Activated CD8-positive, alpha-beta T cell treated with anti-CD3 and anti-CD28 coated beads for 36 hours (primary cell): ENCODE data around the gene SYNE2. TPM values are rescaled to one million over a fixed set of nuclear protein-coding genes. Genes with fewer than 3 reads are reported as not detected.
"Not testable (repeated sequence)": the region's sequence is repeated elsewhere in the genome, so short reads cannot be mapped to it uniquely, and the experiment has no call there.

ENCODE experiments used
- ATAC-seq: fragments of 200-7000 bp; cut with Tn5 transposase; one replicate; pipeline ENCODE4 v1.10.0; 2021; ENCODE audit warnings: mild to moderate bottlenecking, moderate library complexity
- CTCF ChIA-PET: fragments of 350-600 bp; sonication (Branson Sonifier 250); formaldehyde crosslinking; loops from one replicate; lab custom pipeline; 2021; ENCODE audit warnings: antibody characterized with exemption; lab: Charles Lee
- POLR2A ChIA-PET: fragments of 350-600 bp; sonication (Branson Sonifier 250); formaldehyde crosslinking; loops from one replicate; lab custom pipeline; 2021; ENCODE audit warnings: antibody characterized with exemption; lab: Charles Lee
- DNase-seq: peaks from one replicate; pipeline ENCODE4 v3.0.0-alpha.2; 2020
- H3K27ac Mint-ChIP-seq: one replicate; pipeline ENCODE4 v1.8.0; 2021; ENCODE audit warnings: mild to moderate bottlenecking, mixed read lengths
- H3K27me3 Mint-ChIP-seq: one replicate; pipeline ENCODE4 v1.8.0; 2021; ENCODE audit warnings: mixed read lengths
- H3K36me3 Mint-ChIP-seq: one replicate; pipeline ENCODE4 v1.8.0; 2021; ENCODE audit warnings: low read depth, mixed read lengths
- H3K4me1 Mint-ChIP-seq: one replicate; pipeline ENCODE4 v1.8.0; 2021; ENCODE audit warnings: low read depth, mixed read lengths
- H3K4me3 Mint-ChIP-seq: one replicate; pipeline ENCODE4 v1.8.0; 2021; ENCODE audit warnings: mild to moderate bottlenecking, moderate library complexity, mixed read lengths
- H3K9me3 Mint-ChIP-seq: one replicate; pipeline ENCODE4 v1.8.0; 2021; ENCODE audit warnings: mixed read lengths
- intact Hi-C: fragments of 100-400 bp; cut with micrococcal nuclease; formaldehyde crosslinking; loops from one replicate; pipeline ENCODE4 v1.10.0; 2022
- total RNA-seq, 2 experiments: library from RNA; stranded (reverse); gene quantifications; one replicate each; pipeline ENCODE4 v1.2.3, GENCODE V29; 2021
- TF ChIP-seq, protein P1 (sequence below): fragments of 200-600 bp; IDR thresholded peaks from one replicate; pipeline ENCODE4 v1.8.0; 2022; ENCODE audit warnings: antibody characterized with exemption, mild to moderate bottlenecking

The SYNE2 gene
- total RNA-seq, 2 experiments from 2014 or later, result 28.1 to 29.0 TPM

GRCh38 chr14:64112867-64113678 lies 260.3 kb downstream of the SYNE2 start:
- Mint-ChIP-seq H3K4me1 (no peaks in the 10 kb centered on the region), H3K36me3 (peaks cover 9% of the 10 kb centered on the region), H3K4me3 (no peak overlapping the region), H3K27ac (no peak overlapping the region), H3K9me3 (no peaks in the 10 kb centered on the region), H3K27me3 (no peaks in the 10 kb centered on the region)
- ChIA-PET CTCF (no interaction called here), POLR2A (interaction anchor here (0.6 kb wide), 1 partner anchor 19 kb away, joined by 4 read pairs; no protein-coding TSS in a partner anchor)
- DNase-seq (no peak), ATAC-seq (no peak)
- TF ChIP-seq, protein P1, sequence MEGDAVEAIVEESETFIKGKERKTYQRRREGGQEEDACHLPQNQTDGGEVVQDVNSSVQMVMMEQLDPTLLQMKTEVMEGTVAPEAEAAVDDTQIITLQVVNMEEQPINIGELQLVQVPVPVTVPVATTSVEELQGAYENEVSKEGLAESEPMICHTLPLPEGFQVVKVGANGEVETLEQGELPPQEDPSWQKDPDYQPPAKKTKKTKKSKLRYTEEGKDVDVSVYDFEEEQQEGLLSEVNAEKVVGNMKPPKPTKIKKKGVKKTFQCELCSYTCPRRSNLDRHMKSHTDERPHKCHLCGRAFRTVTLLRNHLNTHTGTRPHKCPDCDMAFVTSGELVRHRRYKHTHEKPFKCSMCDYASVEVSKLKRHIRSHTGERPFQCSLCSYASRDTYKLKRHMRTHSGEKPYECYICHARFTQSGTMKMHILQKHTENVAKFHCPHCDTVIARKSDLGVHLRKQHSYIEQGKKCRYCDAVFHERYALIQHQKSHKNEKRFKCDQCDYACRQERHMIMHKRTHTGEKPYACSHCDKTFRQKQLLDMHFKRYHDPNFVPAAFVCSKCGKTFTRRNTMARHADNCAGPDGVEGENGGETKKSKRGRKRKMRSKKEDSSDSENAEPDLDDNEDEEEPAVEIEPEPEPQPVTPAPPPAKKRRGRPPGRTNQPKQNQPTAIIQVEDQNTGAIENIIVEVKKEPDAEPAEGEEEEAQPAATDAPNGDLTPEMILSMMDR, result no peak
- intact Hi-C loops, result no loop called here

GRCh38 chr14:64114166-64114565 lies 261.4 kb downstream of the SYNE2 start:
- Mint-ChIP-seq H3K36me3 (peaks cover 11% of the 10 kb centered on the region), H3K9me3 (no peaks in the 10 kb centered on the region), H3K4me3 (no peak overlapping the region), H3K27me3 (no peaks in the 10 kb centered on the region), H3K4me1 (no peaks in the 10 kb centered on the region), H3K27ac (no peak overlapping the region)
- ChIA-PET POLR2A (interaction anchor here (0.6 kb wide), 1 partner anchor 20 kb away, joined by 4 read pairs; no protein-coding TSS in a partner anchor), CTCF (no interaction called here)
- TF ChIP-seq, protein P1, result no peak
- DNase-seq (no peak), ATAC-seq (no peak)
- intact Hi-C loops, result no loop called here

DNA sequence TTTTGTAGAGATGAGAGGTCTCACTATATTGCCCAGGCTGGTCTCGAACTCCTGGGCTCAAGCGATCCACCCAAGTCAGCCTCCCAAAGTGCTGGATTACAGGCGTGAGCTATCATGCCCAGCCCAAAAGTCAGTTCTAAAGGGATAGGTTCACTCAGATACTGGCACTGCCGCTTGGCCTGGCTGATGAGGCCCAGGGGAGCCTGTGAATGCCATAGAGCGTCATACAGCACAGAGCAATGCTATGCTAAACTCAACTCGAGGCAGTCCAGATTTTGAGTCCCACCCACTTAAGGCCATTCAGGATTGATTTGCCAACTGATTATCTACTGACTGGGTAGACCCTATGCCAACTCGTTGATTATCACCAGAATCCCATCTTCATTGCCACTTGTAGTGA lies 262.0 kb downstream of the SYNE2 start:
- Mint-ChIP-seq H3K27me3 (no peaks in the 10 kb centered on the region), H3K4me3 (no peak overlapping the region), H3K9me3 (no peaks in the 10 kb centered on the region), H3K36me3 (peaks cover 17% of the 10 kb centered on the region), H3K27ac (no peak overlapping the region), H3K4me1 (peaks cover 2% of the 10 kb centered on the region)
- ATAC-seq (no peak), DNase-seq (no peak)
- intact Hi-C loops, result no loop called here
- POLR2A ChIA-PET, result no interaction called here
- TF ChIP-seq, protein P1, result no peak
- CTCF ChIA-PET, result no interaction called here

DNA sequence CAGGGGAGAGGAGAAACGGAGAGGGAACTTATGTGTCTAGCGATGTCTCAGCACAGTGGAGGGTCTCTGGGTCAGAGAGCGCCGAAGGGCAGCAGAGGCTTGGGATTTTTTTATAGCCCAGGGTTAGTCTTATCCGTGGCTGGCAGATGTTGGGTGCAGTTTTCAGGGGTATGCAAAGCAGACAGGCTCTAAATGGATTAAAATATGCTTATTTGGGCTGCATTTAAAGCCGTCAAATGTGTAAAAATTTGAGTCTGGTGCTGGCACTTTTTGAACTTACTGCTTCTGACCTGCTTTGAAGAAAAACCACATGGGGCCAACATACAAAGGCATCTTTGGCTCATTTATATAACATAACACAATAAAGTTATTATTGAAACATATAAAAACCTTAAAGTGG lies 262.6 kb downstream of the SYNE2 start:
- no peaks in the 10 kb centered on the region for H3K9me3 Mint-ChIP-seq
- H3K27me3 Mint-ChIP-seq, result no peaks in the 10 kb centered on the region
- DNase-seq (no peak), ATAC-seq (no peak)
- CTCF ChIA-PET, result no interaction called here
- TF ChIP-seq, protein P1, result no peak
- intact Hi-C loops, result no loop called here
- peaks cover 17% of the 10 kb centered on the region for H3K36me3 Mint-ChIP-seq
- no peak overlapping the region for H3K4me3 Mint-ChIP-seq
- no peak overlapping the region for H3K27ac Mint-ChIP-seq
- POLR2A ChIA-PET, result no interaction called here
- H3K4me1 Mint-ChIP-seq, result peaks cover 2% of the 10 kb centered on the region

- ChIA-PET POLR2A (no interaction called here), CTCF (no interaction called here)
- H3K4me1 Mint-ChIP-seq, result peaks cover 2% of the 10 kb centered on the region
- ATAC-seq (no peak), DNase-seq (no peak)
- H3K4me3 Mint-ChIP-seq, result no peak overlapping the region
- no peaks in the 10 kb centered on the region for H3K27me3 Mint-ChIP-seq
- TF ChIP-seq, protein P1, result no peak
- H3K36me3 Mint-ChIP-seq, result peaks cover 16% of the 10 kb centered on the region
- no peak overlapping the region for H3K27ac Mint-ChIP-seq
- no peaks in the 10 kb centered on the region for H3K9me3 Mint-ChIP-seq
- intact Hi-C loops, result no loop called here
Observed at GRCh38 chr14:64117671-64118402, 265.0 kb downstream of the SYNE2 start.

GRCh38 chr14:64118403-64118742 lies 265.6 kb downstream of the SYNE2 start:
- peaks cover 19% of the 10 kb centered on the region for H3K36me3 Mint-ChIP-seq
- H3K9me3 Mint-ChIP-seq, ATAC-seq, POLR2A ChIA-PET, DNase-seq, intact Hi-C loops, H3K27me3 Mint-ChIP-seq, H3K27ac Mint-ChIP-seq, CTCF ChIA-PET, H3K4me3 Mint-ChIP-seq, H3K4me1 Mint-ChIP-seq: not testable (repeated sequence)
